B cell (primary cell): Measurements from ENCODE around the gene FBLN5. TPM values are rescaled to one million over a fixed set of nuclear protein-coding genes. Genes with fewer than 3 reads are reported as not detected.

Experiments used
- ATAC-seq: fragments of 200-7000 bp; cut with Tn5 transposase; one replicate; pipeline ENCODE4 v1.10.0; 2021; ENCODE audit warnings: low read depth, mild to moderate bottlenecking, moderate number of reproducible peaks, moderate library complexity
- CTCF ChIA-PET: fragments of 350-600 bp; sonication (Branson Sonifier 250); formaldehyde crosslinking; loops from one replicate; lab custom pipeline; 2021; ENCODE audit warnings: antibody characterized with exemption, inconsistent platforms; lab: Charles Lee
- POLR2A ChIA-PET: fragments of 350-600 bp; sonication (Branson Sonifier 250); formaldehyde crosslinking; loops from one replicate; lab custom pipeline; 2021; ENCODE audit warnings: antibody characterized with exemption; lab: Charles Lee
- DNase-seq: peaks from one replicate; pipeline ENCODE4 v3.0.0; 2013
- H2AFZ ChIP-seq: 2 replicates; pipeline ENCODE4 v1.6.1; 2012; ENCODE audit warnings: mild to moderate bottlenecking, low read depth, low read length; ENCODE audit not compliant: insufficient read depth, poor library complexity, severe bottlenecking
- H3K27ac ChIP-seq, 2 donors: 1 replicate in 1 of 2; 2 replicates in 1 of 2; pipeline ENCODE4 v1.5.1; 2012 to 2013; ENCODE audit warnings: low read length in 2 of 2, mild to moderate bottlenecking in 2 of 2, moderate library complexity in 1 of 2
- H3K27me3 ChIP-seq, 4 experiments: fragments of 200-600 bp in 1 of 4; sonication (generic) in 1 of 4; replicated peaks in 1 of 4; 1 replicate in 2 of 4; 2 replicates in 2 of 4; pipeline versions ENCODE4 v1.6.1 to v1.7.0; 2013 to 2016; ENCODE audit warnings: low read length in 3 of 4, mild to moderate bottlenecking in 2 of 4, mixed read lengths in 1 of 4, moderate library complexity in 1 of 4; ENCODE audit not compliant: insufficient read depth in 4 of 4, control insufficient read depth in 3 of 4; ENCODE audit errors: control extremely low read depth in 1 of 4
- H3K36me3 ChIP-seq, 2 experiments: replicated peaks in 1 of 2; 1 replicate in 1 of 2; 2 replicates in 1 of 2; pipeline versions ENCODE4 v1.6.1 to v1.7.1; 2013; ENCODE audit warnings: low read length in 1 of 2; ENCODE audit not compliant: insufficient read depth in 2 of 2, control insufficient read depth in 1 of 2; ENCODE audit errors: control extremely low read depth in 1 of 2, extremely low read depth in 1 of 2
- H3K4me1 ChIP-seq, 2 donors: fragments of 200-600 bp in 1 of 2; sonication (generic) in 1 of 2; 1 replicate in 1 of 2; 2 replicates in 1 of 2; pipeline versions ENCODE4 v1.5.1 to v1.6.1; 2013 to 2017; ENCODE audit warnings: low read length in 2 of 2; ENCODE audit not compliant: control insufficient read depth in 2 of 2, insufficient read depth in 2 of 2
- H3K4me2 ChIP-seq: replicated peaks from 2 replicates; pipeline ENCODE3; 2012; ENCODE audit warnings: mild to moderate bottlenecking, low read depth, low read length; ENCODE audit not compliant: poor library complexity, severe bottlenecking
- H3K4me3 ChIP-seq, 5 experiments: fragments of 200-600 bp in 1 of 5; sonication (generic) in 1 of 5; 1 replicate in 3 of 5; 2 replicates in 2 of 5; pipeline versions ENCODE4 v1.5.1 to v1.7.0; 2011 to 2016; ENCODE audit warnings: low read length in 4 of 5, mild to moderate bottlenecking in 4 of 5, low read depth in 2 of 5, control low read depth in 1 of 5, moderate library complexity in 1 of 5; ENCODE audit not compliant: insufficient read depth in 1 of 5; ENCODE audit errors: control extremely low read depth in 1 of 5, extremely low read depth in 1 of 5
- H3K79me2 ChIP-seq: fragments of 200-600 bp; sonication (generic); one replicate; pipeline ENCODE4 v1.6.0; 2016; ENCODE audit warnings: low read length; ENCODE audit not compliant: control insufficient read depth, insufficient read depth
- H3K9ac ChIP-seq: fragments of 200-600 bp; sonication (generic); 2 replicates; pipeline ENCODE4 v1.6.1; 2017; ENCODE audit warnings: mild to moderate bottlenecking, low read length, moderate library complexity
- H3K9me3 ChIP-seq, 3 donors: one replicate each; pipeline versions ENCODE4 v1.6.1 to v1.7.1; 2013; ENCODE audit warnings: low read length in 2 of 3; ENCODE audit not compliant: control insufficient read depth in 2 of 3, insufficient read depth in 1 of 3; ENCODE audit errors: control extremely low read depth in 1 of 3
- H4K20me1 ChIP-seq: 2 replicates; pipeline ENCODE4 v1.6.0; 2012; ENCODE audit warnings: mild to moderate bottlenecking, low read length; ENCODE audit not compliant: insufficient read depth, control insufficient read depth, poor library complexity, severe bottlenecking
- H3K27ac Mint-ChIP-seq: one replicate; pipeline ENCODE4 v1.8.0; 2021; ENCODE audit warnings: mixed read lengths
- H3K27me3 Mint-ChIP-seq: one replicate; pipeline ENCODE4 v1.8.0; 2021; ENCODE audit warnings: mixed read lengths
- H3K4me1 Mint-ChIP-seq: one replicate; pipeline ENCODE4 v1.8.0; 2021; ENCODE audit warnings: mixed read lengths
- H3K4me3 Mint-ChIP-seq: one replicate; pipeline ENCODE4 v1.8.0; 2021; ENCODE audit warnings: mixed read lengths
- H3K9me3 Mint-ChIP-seq: one replicate; pipeline ENCODE4 v1.8.0; 2022; ENCODE audit warnings: mixed read lengths; ENCODE audit not compliant: insufficient read depth
- EZH2 ChIP-seq: IDR thresholded peaks from 2 replicates; pipeline ENCODE4 v1.6.1; 2012; ENCODE audit warnings: borderline replicate concordance, low read depth, mild to moderate bottlenecking, moderate library complexity, low read length; ENCODE audit not compliant: insufficient read depth, poor library complexity, severe bottlenecking
- WGBS: methylation state at CpG from one replicate; pipeline ENCODE4 v1.1.5; 2013; ENCODE audit warnings: missing lambda C conversion rate; ENCODE audit not compliant: insufficient coverage; 5-methylcytosine and 5-hydroxymethylcytosine counted together
- intact Hi-C: fragments of 100-400 bp; cut with micrococcal nuclease; formaldehyde crosslinking; loops from one replicate; pipeline ENCODE4 v1.10.0; 2022
- polyA plus RNA-seq: library from polyadenylated mRNA; depleted of rRNA; stranded (reverse); fragments of >200 nt; gene quantifications from 2 replicates; pipeline ENCODE4 v1.2.3, GENCODE V29; 2012
- total RNA-seq, 2 donors: library from RNA; stranded (reverse); fragments of 120-200 nt in 1 of 2; gene quantifications; 1 replicate in 1 of 2; 2 replicates in 1 of 2; pipeline versions ENCODE4 v1.2.3 to v1.2.4, GENCODE V29; 2013 to 2022

Gene FBLN5
- total and polyA plus RNA-seq, 2 donors (not counting 1 experiment from before 2014, with no cell fraction given): 0.31 to 0.37 TPM

DNA sequence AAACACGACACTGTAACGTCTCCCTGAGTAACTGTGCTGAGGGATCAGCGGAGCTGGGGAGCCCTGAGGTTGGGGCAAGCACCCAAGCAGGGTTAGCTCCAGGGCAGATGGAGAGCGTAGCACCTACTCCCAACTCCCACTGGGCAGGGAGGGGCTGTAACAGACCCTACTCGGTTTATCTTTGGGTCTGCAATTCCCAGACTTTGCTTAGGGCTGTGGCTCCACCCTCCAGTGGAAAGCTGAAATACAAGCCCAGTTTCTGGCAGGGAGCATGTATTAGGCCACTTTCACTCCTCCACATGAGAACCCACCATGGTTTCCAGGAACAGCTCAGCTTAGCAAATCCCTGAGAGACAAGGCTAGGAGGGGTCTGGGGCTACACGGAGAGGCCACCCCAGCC is 62.8 kb downstream of the FBLN5 start:
- no peaks in the 10 kb centered on the region for H3K4me1 ChIP-seq
- Mint-ChIP-seq H3K9me3 (no peaks in the 10 kb centered on the region), H3K4me1 (no peaks in the 10 kb centered on the region), H3K27me3 (no peaks in the 10 kb centered on the region), H3K4me3 (no peak overlapping the region), H3K27ac (no peak overlapping the region)
- no peak overlapping the region for H2AFZ ChIP-seq
- no peaks in the 10 kb centered on the region for H3K36me3 ChIP-seq
- H4K20me1 ChIP-seq: no peaks in the 10 kb centered on the region
- H3K27me3 ChIP-seq: no peaks in the 10 kb centered on the region
- ATAC-seq: no peak
- TF ChIP-seq EZH2: no peak
- H3K79me2 ChIP-seq: no peaks in the 10 kb centered on the region
- 95% methylated on average over 5 of the region's 6 CpGs for WGBS
- H3K9me3 ChIP-seq: no peaks in the 10 kb centered on the region
- intact Hi-C loops: no loop called here
- no peak overlapping the region for H3K27ac ChIP-seq
- ChIA-PET CTCF (interaction anchor here (0.6 to 0.7 kb wide), 2 partner anchors 12 to 413 kb away, joined by 3 read pairs; no protein-coding TSS in a partner anchor), POLR2A (no interaction called here)
- H3K4me2 ChIP-seq: no peak overlapping the region
- H3K9ac ChIP-seq: no peak overlapping the region
- DNase-seq: no peak
- no peak overlapping the region for H3K4me3 ChIP-seq

DNA sequence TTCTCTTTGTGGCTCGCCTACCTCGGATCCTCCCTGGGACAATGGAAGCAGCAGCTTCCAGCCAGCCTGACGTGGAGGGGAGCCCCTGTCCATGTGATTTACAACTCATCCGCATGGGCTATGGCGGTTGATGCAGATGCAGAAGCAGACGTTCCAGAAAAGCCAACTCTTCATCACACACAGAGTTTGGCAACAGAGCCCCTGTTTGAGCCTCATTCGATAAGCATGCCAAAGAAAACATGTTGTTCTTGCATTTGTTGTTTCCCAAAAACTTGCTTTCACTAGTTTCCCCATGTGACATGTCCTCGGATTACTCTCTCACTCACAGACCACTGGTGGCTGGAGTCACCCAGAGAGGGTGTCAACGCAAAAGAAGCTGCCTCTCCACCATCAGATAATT is 63.7 kb downstream of the FBLN5 start:
- Mint-ChIP-seq H3K9me3 (no peaks in the 10 kb centered on the region), H3K4me3 (no peak overlapping the region), H3K27ac (no peak overlapping the region), H3K27me3 (no peaks in the 10 kb centered on the region), H3K4me1 (no peaks in the 10 kb centered on the region)
- ChIA-PET CTCF (interaction anchor here (0.7 kb wide), 1 partner anchor 11 kb away, joined by 3 read pairs; no protein-coding TSS in a partner anchor), POLR2A (no interaction called here)
- intact Hi-C loops: no loop called here
- ATAC-seq: no peak
- WGBS: 96% methylated on average over 7 of the region's 9 CpGs
- no peaks in the 10 kb centered on the region for H3K79me2 ChIP-seq
- no peaks in the 10 kb centered on the region for H3K27me3 ChIP-seq
- no peak overlapping the region for H3K27ac ChIP-seq
- H3K4me2 ChIP-seq: no peak overlapping the region
- no peak for DNase-seq
- no peak overlapping the region for H3K9ac ChIP-seq
- no peak overlapping the region for H2AFZ ChIP-seq
- no peaks in the 10 kb centered on the region for H3K9me3 ChIP-seq
- H3K4me1 ChIP-seq: no peaks in the 10 kb centered on the region
- H3K4me3 ChIP-seq: no peak overlapping the region
- no peak for TF ChIP-seq EZH2
- no peaks in the 10 kb centered on the region for H3K36me3 ChIP-seq
- no peaks in the 10 kb centered on the region for H4K20me1 ChIP-seq
